ENCODE measurements around the gene HSPA5. TPM values are rescaled to one million over a fixed set of nuclear protein-coding genes. Genes with fewer than 3 reads are reported as not detected.
"Not testable (repeated sequence)": the region's sequence is repeated elsewhere in the genome, so short reads cannot be mapped to it uniquely, and the experiment has no call there.

The HSPA5 gene
- total RNA-seq, 4 donors from 2014 or later, result 39.9 to 69.3 (median 46.0) TPM

DNA sequence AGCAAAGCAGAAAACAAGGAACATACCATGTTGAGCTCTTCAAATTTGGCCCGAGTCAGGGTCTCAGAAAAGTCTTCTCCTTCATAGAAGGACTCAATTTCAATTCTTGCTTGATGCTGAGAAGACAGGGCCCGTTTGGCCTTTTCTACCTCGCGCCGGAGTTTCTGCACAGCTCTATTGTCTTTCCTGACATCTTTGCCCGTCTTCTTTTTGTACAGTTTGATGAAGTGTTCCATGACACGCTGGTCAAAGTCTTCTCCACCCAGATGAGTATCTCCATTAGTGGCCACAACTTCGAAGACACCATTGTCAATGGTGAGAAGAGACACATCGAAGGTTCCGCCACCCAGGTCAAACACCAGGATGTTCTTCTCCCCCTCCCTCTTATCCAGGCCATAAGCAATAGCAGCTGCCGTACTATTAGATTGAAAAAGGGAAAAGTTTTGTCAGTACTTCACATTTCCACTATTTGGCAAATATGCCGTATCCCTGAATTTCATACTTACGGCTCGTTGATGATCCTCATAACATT is 2.2 kb downstream of the HSPA5 start:
- Histone ChIP-seq H3K27me3 (no peaks in the 10 kb centered on the region), H3K9me3 (no peaks in the 10 kb centered on the region), H3K27ac (peak overlapping the region in 3 of 4 donors; percentile 13 to 98 (median 94)), H3K4me1 (peaks cover 58 to 63% of the 10 kb centered on the region in 2 donors), H3K4me3 (peak overlapping the region in 2 of 4 donors; percentile 88 to 90), H3K36me3 (peaks cover 5 to 56% of the 10 kb centered on the region in 2 donors)
- intact Hi-C loops (cut with DNase I; ENCODE audit: low total_unique reads) (no loop called here), in situ Hi-C loops (cut with MboI; ENCODE audit: low sequenced_read_pairs in 4 of 4) (no loop called here)
- ATAC-seq (no peak), DNase-seq (no peak)
- TF ChIP-seq, protein P1, sequence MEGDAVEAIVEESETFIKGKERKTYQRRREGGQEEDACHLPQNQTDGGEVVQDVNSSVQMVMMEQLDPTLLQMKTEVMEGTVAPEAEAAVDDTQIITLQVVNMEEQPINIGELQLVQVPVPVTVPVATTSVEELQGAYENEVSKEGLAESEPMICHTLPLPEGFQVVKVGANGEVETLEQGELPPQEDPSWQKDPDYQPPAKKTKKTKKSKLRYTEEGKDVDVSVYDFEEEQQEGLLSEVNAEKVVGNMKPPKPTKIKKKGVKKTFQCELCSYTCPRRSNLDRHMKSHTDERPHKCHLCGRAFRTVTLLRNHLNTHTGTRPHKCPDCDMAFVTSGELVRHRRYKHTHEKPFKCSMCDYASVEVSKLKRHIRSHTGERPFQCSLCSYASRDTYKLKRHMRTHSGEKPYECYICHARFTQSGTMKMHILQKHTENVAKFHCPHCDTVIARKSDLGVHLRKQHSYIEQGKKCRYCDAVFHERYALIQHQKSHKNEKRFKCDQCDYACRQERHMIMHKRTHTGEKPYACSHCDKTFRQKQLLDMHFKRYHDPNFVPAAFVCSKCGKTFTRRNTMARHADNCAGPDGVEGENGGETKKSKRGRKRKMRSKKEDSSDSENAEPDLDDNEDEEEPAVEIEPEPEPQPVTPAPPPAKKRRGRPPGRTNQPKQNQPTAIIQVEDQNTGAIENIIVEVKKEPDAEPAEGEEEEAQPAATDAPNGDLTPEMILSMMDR (IDR thresholded peaks at IDR 0.05 in 4 of 5, conservative IDR thresholded peaks at IDR 0.05 in 1 of 5), result no peak
- TF ChIP-seq POLR2A (IDR thresholded peaks at IDR 0.05), result no peak

DNA sequence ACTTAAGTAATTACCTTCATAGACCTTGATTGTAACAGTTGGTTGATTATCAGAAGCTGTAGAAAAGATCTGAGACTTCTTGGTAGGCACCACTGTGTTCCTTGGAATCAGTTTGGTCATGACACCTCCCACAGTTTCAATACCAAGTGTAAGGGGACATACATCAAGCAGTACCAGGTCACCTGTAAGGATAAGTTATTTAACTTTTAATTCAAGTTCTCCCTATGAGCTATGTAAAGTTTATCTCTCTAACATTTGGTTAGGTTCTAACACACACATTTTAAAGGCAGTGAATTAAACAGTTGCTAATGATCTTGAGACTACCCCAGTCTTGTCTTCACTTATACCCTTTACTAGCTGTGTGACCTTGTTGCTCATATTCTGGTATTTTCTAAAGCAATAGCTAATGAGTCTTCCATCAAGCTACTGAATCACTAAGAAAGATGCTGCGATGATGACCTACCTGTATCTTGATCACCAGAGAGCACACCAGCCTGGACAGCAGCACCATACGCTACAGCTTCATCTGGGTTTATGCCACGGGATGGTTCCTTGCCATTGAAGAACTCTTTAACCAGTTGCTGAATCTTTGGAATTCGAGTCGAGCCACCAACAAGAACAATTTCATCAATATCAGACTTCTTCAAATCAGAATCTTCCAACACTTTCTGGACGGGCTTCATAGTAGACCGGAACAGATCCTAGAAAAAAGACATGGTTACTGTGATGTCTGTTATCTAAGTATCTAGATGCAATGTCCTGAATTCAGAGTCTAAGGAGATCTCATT is 2.8 kb downstream of the HSPA5 start:
- no peak for ATAC-seq
- intact Hi-C loops (cut with DNase I; ENCODE audit: low total_unique reads), result no loop called here
- Histone ChIP-seq H3K27me3 (no peaks in the 10 kb centered on the region), H3K9me3 (no peaks in the 10 kb centered on the region), H3K27ac (peak overlapping the region in 3 of 4 donors; percentile 7 to 30 (median 17)), H3K4me1 (peaks cover 58 to 63% of the 10 kb centered on the region in 2 donors), H3K4me3 (peak overlapping the region in 1 of 4 donors; percentile 88), H3K36me3 (peaks cover 5 to 56% of the 10 kb centered on the region in 2 donors)
- in situ Hi-C loops (cut with MboI; ENCODE audit: low sequenced_read_pairs in 4 of 4), result no loop called here
- no peak for TF ChIP-seq POLR2A (IDR thresholded peaks at IDR 0.05)
- TF ChIP-seq, protein P1 (IDR thresholded peaks at IDR 0.05 in 4 of 5, conservative IDR thresholded peaks at IDR 0.05 in 1 of 5), result no peak
- DNase-seq, result no peak

DNA sequence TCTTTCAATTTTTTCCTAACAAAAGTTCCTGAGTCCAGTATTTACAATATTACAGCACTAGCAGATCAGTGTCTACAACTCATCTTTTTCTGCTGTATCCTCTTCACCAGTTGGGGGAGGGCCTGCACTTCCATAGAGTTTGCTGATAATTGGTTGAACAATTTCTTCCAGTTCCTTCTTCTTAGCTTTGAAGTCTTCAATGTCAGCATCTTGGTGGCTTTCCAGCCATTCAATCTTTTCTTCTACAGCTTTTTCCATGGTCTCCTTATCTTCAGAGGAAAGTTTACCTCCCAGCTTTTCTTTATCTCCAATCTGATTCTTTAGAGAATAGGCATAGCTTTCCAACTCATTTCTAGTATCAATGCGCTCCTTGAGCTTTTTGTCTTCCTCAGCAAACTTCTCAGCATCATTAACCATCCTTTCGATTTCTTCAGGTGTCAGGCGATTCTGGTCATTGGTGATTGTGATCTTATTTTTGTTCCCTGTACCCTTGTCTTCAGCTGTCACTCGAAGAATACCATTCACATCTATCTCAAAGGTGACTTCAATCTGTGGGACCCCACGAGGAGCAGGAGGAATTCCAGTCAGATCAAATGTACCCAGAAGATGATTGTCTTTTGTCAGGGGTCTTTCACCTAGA is 4.5 kb downstream of the HSPA5 start:
- peak overlapping the region in 1 of 4 donors; percentile 17 for H3K4me3 ChIP-seq

DNA sequence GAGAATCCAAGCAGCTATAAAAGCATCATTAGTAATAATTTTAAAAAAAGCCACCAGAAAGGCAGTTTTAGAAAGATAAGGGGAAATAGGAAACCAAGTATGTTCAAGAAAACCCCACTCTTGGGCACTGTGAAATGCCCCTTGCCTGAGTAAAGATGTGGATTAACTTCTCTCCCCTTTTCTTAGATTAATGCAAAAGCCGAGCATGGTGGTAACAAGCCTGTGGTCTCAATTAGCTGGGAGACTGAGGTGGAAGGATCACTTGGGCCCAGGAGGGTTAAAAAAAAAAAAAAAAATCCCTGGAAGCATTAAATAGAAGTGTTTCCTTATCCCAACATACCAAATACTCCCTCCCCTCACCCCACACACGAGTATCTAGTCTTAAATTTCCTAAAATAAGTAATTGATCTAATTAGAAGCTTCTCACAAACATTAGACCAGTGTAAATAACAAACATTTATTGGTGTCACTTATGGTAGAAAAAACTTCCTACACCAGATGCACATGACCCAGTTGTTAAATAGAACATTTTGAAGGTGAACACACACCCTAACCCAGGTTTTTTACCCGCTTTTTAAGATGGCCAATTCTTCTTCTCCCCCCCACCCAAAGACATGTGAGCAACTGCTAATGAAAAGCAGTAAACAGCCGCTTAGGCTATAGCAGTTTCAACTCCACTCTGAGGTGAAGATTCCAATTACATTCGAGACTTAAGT is 5.2 kb downstream of the HSPA5 start:
- peaks cover 52 to 57% of the 10 kb centered on the region in 2 donors for H3K4me1 ChIP-seq
- peaks cover 5 to 68% of the 10 kb centered on the region in 2 donors for H3K36me3 ChIP-seq
- H3K4me3 ChIP-seq, result peak overlapping the region in 1 of 4 donors; percentile 17
- DNase-seq, result no peak
- H3K27ac ChIP-seq, result peak overlapping the region in 3 of 4 donors; percentile 0 to 46 (median 30)
- TF ChIP-seq, protein P1 (IDR thresholded peaks at IDR 0.05 in 4 of 5, conservative IDR thresholded peaks at IDR 0.05 in 1 of 5), result no peak
- no peaks in the 10 kb centered on the region for H3K27me3 ChIP-seq
- H3K9me3 ChIP-seq, result no peaks in the 10 kb centered on the region
- no peak for ATAC-seq
- intact Hi-C loops (cut with DNase I; ENCODE audit: low total_unique reads), result no loop called here
- in situ Hi-C loops (cut with MboI; ENCODE audit: low sequenced_read_pairs in 4 of 4), result no loop called here

More for the DNA sequence above, 4.5 kb downstream of the HSPA5 start:
- DNase-seq; H3K9me3 ChIP-seq; H3K27me3 ChIP-seq; ATAC-seq; intact Hi-C loops (cut with DNase I; ENCODE audit: low total_unique reads); in situ Hi-C loops (cut with MboI; ENCODE audit: low sequenced_read_pairs in 4 of 4): not testable (repeated sequence)
- H3K36me3 ChIP-seq, result peaks cover 5 to 62% of the 10 kb centered on the region in 2 donors
- peaks cover 52 to 57% of the 10 kb centered on the region in 2 donors for H3K4me1 ChIP-seq
- H3K27ac ChIP-seq, result peak overlapping the region; percentile 7 to 46 (median 24)

DNA sequence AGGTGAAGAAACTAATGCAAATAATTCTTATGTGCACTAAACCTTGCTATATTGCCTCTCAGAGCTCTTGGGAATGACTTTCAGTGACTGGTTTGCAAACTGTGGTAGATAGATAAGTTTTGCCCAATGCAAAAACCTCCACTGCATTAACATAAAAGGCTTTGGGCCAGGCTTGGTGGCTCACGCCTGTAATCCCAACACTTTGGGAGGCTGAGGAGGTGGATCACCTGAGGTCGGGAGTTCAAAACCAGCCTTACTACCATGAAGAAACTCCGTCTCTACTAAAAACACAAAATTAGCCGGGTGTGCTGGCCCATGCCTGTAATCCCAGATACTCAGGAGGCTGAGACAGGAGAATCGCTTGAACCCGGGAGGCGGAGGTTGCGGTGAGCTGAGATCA is 7.0 kb downstream of the HSPA5 start:
- intact Hi-C loops (cut with DNase I; ENCODE audit: low total_unique reads), result not testable (repeated sequence)
- H3K36me3 ChIP-seq, result peaks cover 5 to 66% of the 10 kb centered on the region in 2 donors

More for the DNA sequence above, 7.0 kb downstream of the HSPA5 start:
- H3K4me3 ChIP-seq; ATAC-seq; H3K27me3 ChIP-seq; in situ Hi-C loops (cut with MboI; ENCODE audit: low sequenced_read_pairs in 4 of 4); H3K9me3 ChIP-seq; DNase-seq: not testable (repeated sequence)
- peak overlapping the region in 1 of 4 donors; percentile 27 for H3K27ac ChIP-seq
- H3K4me1 ChIP-seq, result peaks cover 41 to 45% of the 10 kb centered on the region in 2 donors

Measured in gastrocnemius medialis (tissue), 4 donors.